K562 (cell line): Measurements from ENCODE around the gene TPCN1. TPM values are rescaled to one million over a fixed set of nuclear protein-coding genes. Genes with fewer than 3 reads are reported as not detected.

Experiments
- CHD4 ChIP-seq: fragments of 200-600 bp; sonication (generic); IDR thresholded peaks from 3 replicates; pipeline ENCODE4 v1.6.1; 2012; ENCODE audit warnings: low read depth, mild to moderate bottlenecking, mixed read lengths, low read length, inconsistent platforms; ENCODE audit not compliant: insufficient read depth, insufficient replicate concordance, poor library complexity, severe bottlenecking
- DNMT1 ChIP-seq: fragments of 450-650 bp; IDR thresholded peaks from 2 replicates; pipeline ENCODE4 v1.6.1; 2016; ENCODE audit warnings: antibody characterized with exemption, mild to moderate bottlenecking
- ELK3 ChIP-seq: fragments of 450-650 bp; formaldehyde crosslinking; IDR thresholded peaks from 2 replicates; pipeline ENCODE4 v1.4.0; 2020; ENCODE audit warnings: mild to moderate bottlenecking
- GTF2E2 ChIP-seq: fragments of 200-800 bp; sonication (Bioruptor generic); IDR thresholded peaks from 2 replicates; pipeline ENCODE4 v1.6.1; 2016; ENCODE audit warnings: missing genetic modification characterization, missing compliant biosample characterization
- HDAC6 ChIP-seq: IDR thresholded peaks from 2 replicates; pipeline ENCODE4 v1.6.1; 2012; ENCODE audit warnings: low read depth, mild to moderate bottlenecking, control low read depth, inconsistent platforms, low read length, moderate library complexity
- HNRNPLL ChIP-seq: fragments of 200-400 bp; formaldehyde crosslinking; IDR thresholded peaks from 2 replicates; pipeline ENCODE4 v1.6.1; 2017; ENCODE audit warnings: low read length, low read depth, mild to moderate bottlenecking; ENCODE audit not compliant: poor library complexity, severe bottlenecking
- HOMEZ ChIP-seq: fragments of 250-450 bp; sonication (Bioruptor Pico); IDR thresholded peaks from 2 replicates; pipeline ENCODE4 v1.4.0; 2020; ENCODE audit warnings: mild to moderate bottlenecking, moderate library complexity
- KLF6 ChIP-seq: fragments of 250-450 bp; sonication (Bioruptor Pico); IDR thresholded peaks from 2 replicates; pipeline ENCODE4 v1.4.0; 2020; ENCODE audit warnings: mild to moderate bottlenecking, moderate library complexity, borderline replicate concordance
- RBM17 ChIP-seq: fragments of 200-400 bp; formaldehyde crosslinking; IDR thresholded peaks from 2 replicates; pipeline ENCODE4 v1.6.1; 2017; ENCODE audit warnings: low read depth, mild to moderate bottlenecking, low read length, borderline replicate concordance
- RERE ChIP-seq: sonication (generic); formaldehyde crosslinking; IDR thresholded peaks from 2 replicates; pipeline ENCODE4 v1.8.0; 2023; ENCODE audit warnings: missing genetic modification reagents, mild to moderate bottlenecking, borderline replicate concordance
- SMARCC2 ChIP-seq: fragments of 450-650 bp; IDR thresholded peaks from 2 replicates; pipeline ENCODE4 v1.6.1; 2017; ENCODE audit warnings: antibody characterized with exemption, moderate library complexity, mild to moderate bottlenecking, low read depth
- SNAPC5 ChIP-seq: fragments of 250-450 bp; sonication (Bioruptor Pico); IDR thresholded peaks from 2 replicates; pipeline ENCODE4 v1.8.0; 2021; ENCODE audit warnings: moderate library complexity, mild to moderate bottlenecking, inconsistent platforms
- TCF15 ChIP-seq: fragments of 250-450 bp; sonication (Bioruptor Pico); IDR thresholded peaks from 2 replicates; pipeline ENCODE4 v1.8.0; 2022; ENCODE audit warnings: moderate library complexity, mild to moderate bottlenecking, inconsistent platforms
- TCF3 ChIP-seq: sonication (generic); formaldehyde crosslinking; IDR thresholded peaks from 2 replicates; pipeline ENCODE4 v1.4.0; 2020; ENCODE audit warnings: mild to moderate bottlenecking, missing genetic modification reagents
- TCF7 ChIP-seq: sonication (generic); IDR thresholded peaks from 2 replicates; pipeline ENCODE4 v1.6.1; 2016; ENCODE audit warnings: antibody characterized with exemption, borderline replicate concordance
- TFAM ChIP-seq: fragments of 250-450 bp; sonication (Bioruptor Pico); conservative IDR thresholded peaks from 2 replicates; pipeline ENCODE4 v1.5.0; 2021; ENCODE audit warnings: mild to moderate bottlenecking, moderate library complexity
- XRCC3 ChIP-seq: fragments of 450-650 bp; IDR thresholded peaks from 2 replicates; pipeline ENCODE4 v1.6.1; 2017; ENCODE audit warnings: mild to moderate bottlenecking, moderate library complexity
- ZKSCAN3 ChIP-seq: fragments of 250-450 bp; sonication (Bioruptor Pico); IDR thresholded peaks from 2 replicates; pipeline ENCODE4 v1.4.0; 2020
- ZNF311 ChIP-seq: fragments of 250-450 bp; sonication (Bioruptor Pico); IDR thresholded peaks from 2 replicates; pipeline ENCODE4 v1.4.0; 2020; ENCODE audit warnings: mild to moderate bottlenecking, moderate library complexity
- ZNF76 ChIP-seq: fragments of 250-450 bp; sonication (Bioruptor Pico); IDR thresholded peaks from 2 replicates; pipeline ENCODE4 v1.4.0; 2020; ENCODE audit warnings: mild to moderate bottlenecking, moderate library complexity, borderline replicate concordance
- polyA plus RNA-seq, 8 experiments: library from polyadenylated mRNA; depleted of rRNA in 4 of 8; stranded (reverse) in 5 of 8; unstranded in 3 of 8; fragments of >200 nt; fragmentation: Nextera tagmentation in 2 of 8; fragmentation: Illumina TruSeq in 1 of 8; extraction: Ambion mirVana in 2 of 8; extraction: Trizol in 1 of 8; gene quantifications; 2 replicates each; pipeline versions ENCODE4 v1.2.1 to v1.2.3, GENCODE V29; 2011 to 2014; ENCODE audit warnings: inconsistent platforms in 1 of 8, missing spikeins in 1 of 8
- total RNA-seq, 7 experiments: library from RNA; depleted of rRNA in 6 of 7; stranded (reverse); fragments of >200 nt in 6 of 7; fragmentation: Illumina TruSeq in 2 of 7; extraction: Trizol in 2 of 7; gene quantifications; 2 replicates each; pipeline versions ENCODE4 v1.2.1 to v1.2.3, GENCODE V29; 2011 to 2021; ENCODE audit warnings: low replicate concordance in 1 of 7

TPCN1 gene
- total and polyA plus RNA-seq, 9 of the 15 experiments (the other 6 are each of a cell fraction or from before 2014, with no cell fraction given): 0.80 to 23.8 (median 7.4) TPM

- no peak for TF ChIP-seq RERE (CRISPR knock-in tag)
- TF ChIP-seq ZNF76: no peak
- no peak for TF ChIP-seq HDAC6
- TF ChIP-seq RBM17: no peak
- no peak for TF ChIP-seq SMARCC2
- TF ChIP-seq TCF7: no peak
- no peak for TF ChIP-seq HNRNPLL
- TF ChIP-seq KLF6: no peak
- no peak for TF ChIP-seq XRCC3
- TF ChIP-seq CHD4: peak; percentile 66
- no peak for TF ChIP-seq DNMT1
- TF ChIP-seq ZKSCAN3 (CRISPR knock-in tag): no peak
- no peak for TF ChIP-seq TFAM (CRISPR knock-in tag)
- no peak for TF ChIP-seq HOMEZ (CRISPR knock-in tag)
- peak; percentile 62; the same call in 1 of the 2 replicates for TF ChIP-seq TCF3
- no peak for TF ChIP-seq SNAPC5 (CRISPR knock-in tag)
- TF ChIP-seq TCF15 (CRISPR knock-in tag): no peak
- no peak for TF ChIP-seq ELK3 (CRISPR knock-in tag)
- no peak for TF ChIP-seq GTF2E2 (tag)
- no peak for TF ChIP-seq ZNF311 (CRISPR knock-in tag)
These were observed 92.9 kb downstream of the TPCN1 start (continued) for GRCh38 chr12:113314121-113314529.
